GM19467 (cell line): ENCODE results near the gene SCN9A.
"Not testable (repeated sequence)": the region's sequence is repeated elsewhere in the genome, so short reads cannot be mapped to it uniquely, and the experiment has no call there.

Experiments
- ATAC-seq: cut with Tn5 transposase; IDR thresholded peaks from one replicate; pipeline ENCODE4 v1.9.1; 2021; ENCODE audit warnings: mild to moderate bottlenecking, moderate library complexity; ENCODE audit not compliant: unreplicated experiment

Gene SCN9A

DNA sequence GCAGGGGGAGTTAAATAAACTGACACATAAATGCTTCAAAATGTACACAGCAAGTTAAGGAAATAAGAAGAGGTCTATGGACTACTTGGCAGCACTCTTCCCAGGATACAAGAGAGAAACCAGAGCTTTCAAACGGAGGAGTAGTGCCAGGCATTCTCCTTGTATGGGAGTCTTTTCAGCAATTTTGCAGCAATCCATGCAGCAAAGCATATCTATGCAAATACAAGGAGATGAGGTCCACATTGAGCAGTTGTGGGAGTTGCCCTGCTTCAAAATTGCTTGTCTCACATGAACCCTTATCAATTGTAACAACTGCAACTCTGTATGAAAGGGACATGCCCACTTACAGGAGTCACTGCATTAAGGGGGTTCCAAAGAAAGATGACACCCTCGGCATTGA lies 37.8 kb downstream of the SCN9A start:
- ATAC-seq = no peak

DNA sequence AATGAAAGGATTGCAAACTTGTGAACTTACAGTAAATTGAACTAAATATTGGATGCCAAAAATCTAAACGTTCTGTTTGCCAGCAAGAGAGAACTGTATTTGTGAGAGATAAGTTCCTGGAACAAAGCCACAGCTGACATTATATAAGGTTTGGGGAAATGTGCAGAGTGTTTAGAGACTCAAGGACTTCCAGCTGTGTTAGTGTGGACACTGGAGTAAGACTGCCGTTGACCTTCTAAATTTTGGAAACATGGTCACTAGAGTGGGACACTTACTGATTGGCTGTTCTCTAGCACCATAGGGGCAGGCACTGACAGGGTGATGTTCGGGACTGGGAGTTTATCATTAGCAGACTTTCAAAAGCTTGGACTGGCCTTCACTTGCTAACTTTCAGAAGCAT lies 40.5 kb downstream of the SCN9A start:
- no peak for ATAC-seq

DNA sequence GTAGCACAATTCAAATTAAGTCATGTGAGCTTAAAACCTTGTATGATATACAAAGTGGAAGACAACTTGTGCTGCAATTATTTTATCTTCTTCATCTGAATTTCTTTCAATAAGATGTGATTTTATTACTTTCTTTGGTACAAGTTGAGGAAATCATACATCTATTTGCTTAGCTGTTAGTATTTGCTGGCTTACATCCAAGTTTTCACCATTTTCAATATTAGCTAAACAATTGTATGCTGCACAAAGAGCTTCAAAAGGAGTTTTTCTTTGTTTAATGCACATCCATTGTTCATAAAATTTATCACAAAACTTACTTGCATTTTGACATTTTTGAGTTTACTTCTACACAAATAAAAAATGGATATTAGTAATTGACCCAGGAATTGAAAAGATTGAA lies 40.9 kb downstream of the SCN9A start:
- no peak for ATAC-seq

DNA sequence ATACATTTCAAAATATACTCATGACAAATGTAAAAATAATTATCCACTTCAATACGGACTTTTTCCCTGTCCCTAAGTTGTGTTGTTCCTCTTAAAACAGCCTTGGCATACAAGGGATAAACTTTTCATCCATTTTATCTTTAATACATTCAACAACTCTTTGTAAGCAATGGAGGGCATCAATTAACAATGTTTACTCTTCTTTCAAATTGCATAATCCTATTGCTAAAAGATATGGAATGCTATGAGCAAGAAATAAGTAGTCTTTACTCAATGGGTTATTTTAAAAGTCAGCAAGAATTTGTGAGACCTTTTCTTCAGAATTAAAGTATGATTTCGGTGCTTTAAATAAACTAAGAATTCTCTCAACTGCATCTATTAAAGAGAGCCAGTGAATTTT lies 41.9 kb downstream of the SCN9A start:
- ATAC-seq = no peak

DNA sequence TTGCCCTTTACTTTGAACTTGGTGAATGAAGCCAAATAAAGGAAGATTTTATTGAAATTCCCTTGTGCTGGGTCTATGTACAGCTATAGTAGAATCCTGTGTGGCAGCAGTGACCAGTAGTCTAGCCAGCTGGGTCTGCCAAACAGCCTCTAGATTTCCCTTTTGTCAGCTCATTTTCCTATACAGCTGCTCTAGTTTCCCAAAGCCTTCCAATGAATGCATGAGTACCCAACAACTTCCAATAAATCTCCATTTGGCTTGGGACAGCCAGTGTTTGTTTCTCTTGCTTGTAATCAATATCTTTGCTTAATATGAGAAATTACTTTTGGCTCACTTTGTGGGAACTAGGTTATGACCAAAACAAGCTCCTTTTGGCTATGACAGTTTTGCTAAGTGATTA lies 43.6 kb downstream of the SCN9A start:
- no peak for ATAC-seq

DNA sequence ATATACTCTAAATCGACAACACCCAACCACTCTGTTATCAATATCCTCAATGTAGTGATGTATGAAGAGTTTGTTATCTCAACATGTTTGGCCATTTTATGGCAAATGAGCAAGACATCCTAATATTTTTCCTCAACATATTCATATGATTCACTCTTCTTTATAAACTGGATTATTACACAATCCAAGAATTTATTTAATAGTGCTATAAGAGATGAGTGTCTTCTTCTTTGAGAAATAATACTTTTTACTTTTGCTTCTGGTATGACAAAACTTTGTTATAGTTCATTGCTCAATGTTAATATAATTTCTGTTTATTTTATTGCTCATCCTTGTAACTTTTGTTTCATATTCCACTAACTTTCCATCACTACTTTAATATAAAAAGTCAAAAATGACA lies 44.3 kb downstream of the SCN9A start:
- ATAC-seq = no peak

DNA sequence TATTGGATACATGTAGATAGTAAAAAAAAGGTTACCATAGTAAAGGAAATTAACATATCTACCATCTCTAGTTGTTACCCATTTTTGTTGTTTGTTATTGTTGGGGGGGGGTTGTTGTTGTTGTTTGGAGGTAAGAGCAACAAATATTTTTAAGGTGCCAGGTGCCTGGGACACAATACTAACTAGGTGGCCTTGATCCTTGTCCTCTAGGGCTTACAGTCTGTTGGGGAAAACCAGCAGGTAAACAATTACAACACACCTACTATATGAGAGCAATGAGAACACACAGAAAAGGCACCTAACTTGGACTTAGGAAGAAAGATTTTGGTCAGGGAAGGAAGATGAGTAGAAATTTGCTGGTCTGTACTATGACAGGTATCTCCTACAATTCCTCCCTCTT lies 46.3 kb downstream of the SCN9A start:
- ATAC-seq = no peak

DNA sequence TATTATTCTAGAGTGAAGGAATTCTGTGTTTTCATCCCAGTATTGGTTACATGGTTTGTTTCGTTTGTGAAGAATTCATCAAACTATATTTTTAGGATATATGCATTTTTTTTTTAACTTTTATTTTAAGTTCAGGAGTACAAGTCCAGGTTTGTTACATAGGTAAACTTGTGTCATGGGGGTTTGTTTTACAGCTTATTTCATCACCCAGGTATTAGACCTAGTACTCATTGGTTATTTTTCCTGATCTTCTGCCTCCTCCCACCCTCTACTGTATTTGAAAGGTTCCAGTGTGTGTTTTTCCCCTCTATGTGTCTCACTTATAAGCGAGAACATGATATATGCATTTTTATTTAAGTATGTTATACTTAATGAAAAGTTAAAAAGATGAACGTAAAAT lies 47.6 kb downstream of the SCN9A start:
- no peak for ATAC-seq

DNA sequence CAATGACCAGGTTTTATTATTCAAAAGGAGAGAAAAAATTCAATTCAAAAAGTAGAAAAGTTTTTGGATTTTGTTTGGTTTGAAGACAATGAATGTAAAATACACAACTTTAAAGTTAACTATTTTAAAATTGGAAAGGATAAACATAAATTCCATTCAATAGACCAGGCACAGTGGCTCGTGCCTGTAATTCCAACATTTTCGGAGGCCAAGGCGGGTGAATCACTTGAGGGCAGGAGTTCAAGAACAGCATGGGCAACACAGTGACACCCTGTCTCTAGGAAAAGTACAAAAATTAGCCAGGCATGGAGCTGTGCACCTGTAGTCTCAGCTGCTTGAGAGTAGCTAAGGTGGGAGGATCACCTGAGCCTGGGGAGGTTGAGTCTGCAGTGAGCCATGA lies 54.7 kb downstream of the SCN9A start:
- ATAC-seq = no peak

DNA sequence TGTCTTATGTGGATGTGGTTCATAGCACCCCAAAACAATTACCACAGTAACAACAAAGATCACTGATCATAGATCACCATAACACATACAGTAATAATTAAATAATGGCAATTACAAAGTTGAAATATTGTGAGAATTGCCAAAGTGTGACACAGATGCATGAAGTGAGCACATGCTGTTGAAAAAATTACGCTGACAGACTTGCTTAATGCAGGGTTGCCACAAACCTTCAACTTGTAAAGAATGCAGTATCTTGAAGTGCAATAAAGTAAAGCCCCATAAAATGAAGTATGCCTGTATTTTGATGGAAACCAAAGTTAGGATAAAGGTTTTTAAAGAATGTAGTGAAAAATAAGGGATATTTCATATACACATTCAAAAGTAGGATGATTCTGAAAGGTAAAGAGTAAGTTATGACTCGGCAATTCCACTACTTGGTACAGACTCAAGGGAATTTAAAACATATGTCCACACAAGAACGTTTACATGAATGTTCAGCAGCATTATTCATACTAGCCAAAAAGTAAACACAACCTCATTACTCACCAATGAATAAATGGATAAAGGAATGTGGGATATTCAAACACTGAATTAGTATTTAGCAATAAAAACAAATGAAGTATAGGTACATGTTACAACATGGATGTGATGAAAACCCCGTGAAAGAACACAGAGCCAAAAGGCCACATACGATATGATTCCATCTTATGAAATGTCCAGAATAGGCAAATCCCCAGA lies 61.6 kb downstream of the SCN9A start:
- no peak for ATAC-seq

DNA sequence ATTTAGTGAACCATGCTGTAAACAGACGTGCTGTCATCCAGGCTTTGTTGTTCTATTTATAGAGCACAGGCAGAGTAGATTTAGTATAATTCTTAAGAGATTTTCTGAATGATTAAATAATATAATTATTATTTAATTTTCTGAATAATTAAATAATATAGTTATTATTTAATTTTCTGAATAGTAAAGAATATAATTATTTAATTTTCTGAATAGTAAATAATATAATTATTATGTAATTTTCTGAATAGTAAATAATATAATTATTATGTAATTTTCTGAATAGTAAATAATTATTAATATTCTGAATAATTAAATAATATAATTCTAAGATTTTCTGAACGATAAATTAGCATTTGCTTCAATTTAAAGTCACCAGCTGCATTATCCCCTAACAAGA lies 62.9 kb downstream of the SCN9A start:
- ATAC-seq = not testable (repeated sequence)

DNA sequence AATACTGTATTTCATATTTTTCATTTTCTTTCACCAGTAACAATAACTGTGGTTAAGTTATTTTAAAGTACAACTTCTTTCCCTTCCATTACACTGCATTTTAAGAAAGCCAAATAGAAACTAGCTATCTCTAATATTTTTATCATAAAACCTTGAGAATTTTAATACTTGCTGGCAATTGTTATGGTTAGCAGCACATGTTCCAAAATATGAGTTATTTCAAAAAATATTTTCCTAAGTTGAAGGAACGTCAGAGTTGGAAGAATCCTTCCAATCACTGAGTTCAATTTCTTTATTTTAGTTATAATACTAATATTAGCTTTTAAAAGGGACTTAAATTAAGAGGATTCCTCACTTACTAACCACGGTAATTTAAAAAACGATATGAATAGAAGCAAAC lies 68.4 kb downstream of the SCN9A start:
- ATAC-seq = no peak

DNA sequence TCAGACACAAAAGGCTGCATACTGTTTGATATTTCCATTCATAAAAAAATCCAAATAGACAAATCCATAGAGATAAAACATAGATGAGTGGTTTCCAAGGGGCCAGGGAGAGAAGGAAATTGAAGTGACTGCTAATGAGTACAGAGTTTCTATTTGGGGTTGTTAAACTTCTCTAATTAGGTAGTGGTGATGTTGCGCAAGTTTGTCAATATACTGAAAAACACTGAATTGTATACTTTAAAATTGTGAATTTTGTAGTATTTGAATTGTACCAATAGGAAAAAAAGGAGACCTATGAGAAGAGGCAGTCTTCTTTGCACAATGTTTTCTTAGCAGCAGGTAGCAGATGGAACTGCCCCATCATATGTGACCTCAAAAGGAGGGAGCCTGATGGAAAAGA lies 71.1 kb downstream of the SCN9A start:
- ATAC-seq = no peak

DNA sequence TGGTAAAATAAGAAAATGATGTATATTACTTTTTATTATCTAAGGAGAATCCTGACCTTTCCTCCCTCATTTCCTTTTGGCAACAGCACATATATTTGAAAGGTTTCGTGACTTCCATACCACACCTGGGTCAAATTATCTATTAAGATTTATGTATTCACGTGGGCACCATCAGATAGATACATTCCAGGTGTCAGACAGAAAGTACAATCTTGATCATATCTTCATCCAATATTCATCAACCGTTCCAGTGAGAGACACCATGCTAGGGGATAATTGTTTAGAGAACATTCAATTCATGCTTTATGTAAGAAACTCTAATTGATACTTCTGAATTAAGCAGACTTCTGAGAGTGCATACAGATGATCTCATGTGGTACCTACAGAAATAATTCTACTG lies 73.7 kb downstream of the SCN9A start:
- no peak for ATAC-seq

DNA sequence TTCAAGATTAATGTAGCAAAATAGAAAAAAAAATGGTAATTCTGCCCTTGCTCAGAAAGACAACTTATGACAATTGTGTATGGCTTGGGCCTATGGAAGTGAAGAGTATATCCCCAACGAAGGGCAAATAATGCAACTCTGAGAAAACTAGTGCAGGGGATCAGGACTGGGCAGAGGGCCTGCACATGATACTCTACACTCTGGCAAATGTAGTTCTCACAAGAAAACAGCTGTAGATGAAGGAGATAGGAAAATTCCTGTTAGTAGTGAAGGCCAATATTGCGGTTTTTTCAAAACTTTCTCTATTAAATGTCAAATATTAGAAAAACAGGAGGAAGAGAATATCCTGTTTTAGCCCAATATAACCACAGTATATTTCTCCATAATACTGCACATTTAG lies 77.8 kb downstream of the SCN9A start:
- ATAC-seq = no peak

DNA sequence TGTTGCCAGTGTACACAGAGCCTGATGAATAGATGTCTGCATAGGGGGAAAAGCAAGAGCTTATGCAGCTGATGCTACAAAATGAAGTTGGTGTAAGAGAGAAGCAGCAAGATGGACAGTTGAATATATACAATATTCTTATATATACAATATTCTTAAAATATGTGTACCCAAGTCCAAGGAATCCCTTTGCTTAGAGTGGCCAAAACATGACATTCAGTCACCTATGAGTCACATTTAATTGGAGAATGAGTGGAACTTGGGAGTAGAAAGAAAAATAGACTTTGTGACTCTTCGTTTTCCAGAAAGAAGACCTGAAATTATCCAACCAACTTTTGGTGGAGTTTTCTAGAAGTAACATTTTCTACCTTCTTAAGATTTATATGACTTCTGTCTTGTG lies 81.8 kb downstream of the SCN9A start:
- no peak for ATAC-seq

DNA sequence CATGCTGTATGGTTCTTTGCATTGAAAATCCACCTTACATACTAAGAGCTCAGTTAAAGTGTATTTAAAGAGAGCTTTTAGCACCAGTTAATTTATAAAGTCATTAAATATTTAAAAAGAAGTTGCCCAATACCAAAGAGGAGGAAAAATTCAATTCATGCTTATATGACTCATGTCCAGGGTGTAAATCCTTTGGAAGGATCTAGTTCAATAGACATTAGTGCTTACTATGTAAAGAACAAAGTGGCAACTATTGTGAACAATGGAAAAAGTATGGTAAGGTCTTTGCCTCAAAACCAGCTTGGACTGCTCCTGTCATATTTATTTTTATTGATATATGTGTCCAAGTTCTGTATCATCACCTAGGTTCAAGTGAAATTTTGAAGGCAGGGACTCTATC lies 90.5 kb downstream of the SCN9A start:
- no peak for ATAC-seq

DNA sequence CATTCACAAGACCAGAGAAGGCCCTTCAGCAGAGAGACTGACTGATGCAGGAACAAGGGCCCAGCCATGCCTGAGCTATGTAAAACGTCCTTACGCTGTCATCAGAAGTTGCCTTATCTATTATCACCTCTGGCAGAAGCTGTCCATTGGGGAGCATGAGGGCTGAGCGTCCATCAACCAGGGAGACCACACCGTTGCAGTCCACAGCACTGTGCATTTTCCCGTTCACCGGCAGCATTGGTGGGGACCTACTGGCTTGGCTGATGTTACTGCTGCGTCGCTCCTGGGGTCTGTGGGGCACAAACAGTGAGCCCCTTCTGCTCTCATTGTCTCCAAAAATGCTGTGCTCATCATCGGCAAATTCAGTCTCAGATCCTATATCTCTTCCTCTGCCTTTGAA lies 91.4 kb downstream of the SCN9A start:
- ATAC-seq = no peak

DNA sequence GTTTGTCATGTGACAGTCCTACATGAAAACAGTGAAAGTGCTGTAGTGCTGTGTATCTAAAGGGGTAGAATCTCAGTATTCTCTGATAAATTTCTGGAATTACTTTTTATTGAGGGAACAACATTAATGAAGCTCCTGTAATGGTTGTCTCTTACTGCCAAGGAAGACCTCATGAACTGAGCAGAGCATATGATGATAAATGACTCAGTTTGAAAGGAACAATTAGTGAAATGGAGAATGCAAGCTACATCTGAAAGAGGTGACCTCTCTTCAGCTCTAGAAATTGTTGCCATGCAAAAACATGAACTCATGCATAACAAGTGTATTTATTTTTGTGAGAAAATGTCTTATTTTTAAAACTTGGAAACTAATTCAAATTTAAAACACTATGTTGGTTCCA lies 93.6 kb downstream of the SCN9A start:
- ATAC-seq = no peak

DNA sequence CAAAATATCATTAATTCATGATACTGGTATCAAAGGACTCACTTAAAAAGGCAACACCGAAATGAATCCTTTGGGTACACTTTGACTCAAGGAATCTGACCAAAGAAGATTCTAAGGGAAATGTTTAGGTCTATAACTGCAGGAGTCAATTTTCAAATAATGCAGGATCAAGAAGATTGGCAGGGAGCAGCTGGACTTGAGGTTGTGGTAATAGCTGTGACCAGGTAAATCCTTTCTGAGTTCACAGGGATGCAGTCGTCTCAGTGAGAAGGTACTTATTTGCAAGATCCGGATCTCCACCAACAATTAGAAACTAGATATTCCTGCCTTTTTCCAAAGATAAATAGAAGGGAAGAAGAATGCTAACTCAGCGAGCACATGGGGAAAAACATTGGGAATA lies 96.9 kb downstream of the SCN9A start:
- ATAC-seq = no peak

DNA sequence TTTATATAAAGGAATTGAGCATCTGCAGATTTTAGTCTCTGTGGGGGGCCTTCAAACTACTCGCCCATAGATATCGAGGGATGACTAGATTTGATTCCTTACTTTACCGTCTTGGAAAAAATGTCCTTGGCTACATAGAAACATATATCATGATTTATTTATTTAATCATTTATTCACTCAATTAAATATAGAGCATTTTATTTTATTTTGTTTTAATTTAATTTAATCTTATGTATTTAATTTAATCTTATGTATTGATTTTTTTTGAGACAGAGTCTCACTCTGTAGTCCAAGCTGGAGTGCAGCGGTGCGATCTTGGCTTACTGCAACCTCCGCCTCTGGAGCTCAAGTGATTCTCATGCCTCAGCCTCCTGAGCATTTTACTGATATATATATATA lies 105.4 kb downstream of the SCN9A start:
- no peak for ATAC-seq

DNA sequence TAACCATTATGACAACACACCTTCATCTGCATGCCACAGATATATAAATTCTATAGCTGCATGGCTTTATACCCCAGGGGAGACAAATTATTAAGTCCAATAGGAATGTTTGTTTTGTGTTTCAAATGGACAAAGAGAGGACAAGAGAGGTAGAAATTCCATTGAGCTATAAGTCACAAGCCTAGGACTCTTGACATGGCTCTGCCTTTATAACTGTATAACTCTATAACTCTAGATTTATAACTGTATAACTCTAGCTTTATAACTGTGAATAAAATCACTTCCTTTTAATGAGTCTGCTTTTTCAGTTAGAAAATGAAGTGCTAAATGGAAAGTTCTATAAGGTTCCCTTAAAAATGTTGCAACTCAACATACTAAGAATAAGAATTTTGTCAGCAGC lies 106.4 kb downstream of the SCN9A start:
- no peak for ATAC-seq

DNA sequence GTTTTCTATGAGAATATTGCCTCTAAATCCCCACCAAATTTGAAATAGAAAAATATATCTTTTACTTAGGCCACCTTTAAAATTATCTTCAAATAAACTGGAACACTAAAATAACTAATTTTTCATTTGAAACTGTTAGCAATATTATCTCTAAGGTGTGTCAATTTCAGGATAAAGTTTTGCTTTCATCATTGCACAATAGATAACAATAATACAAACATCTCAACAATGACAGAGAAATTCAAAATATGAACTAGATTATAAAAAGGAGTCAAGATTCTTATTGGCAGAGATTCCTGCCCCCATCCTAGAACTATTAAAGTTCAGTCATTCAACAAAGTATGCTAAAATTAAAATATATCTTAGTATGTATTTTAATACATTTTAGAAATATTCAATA lies 117.9 kb downstream of the SCN9A start:
- no peak for ATAC-seq
